ENCODE results near the gene RALY.

RALY gene

GRCh38 chr20:34083137-34083536 lies 89.4 kb downstream of the RALY start:
- H3K4me3 ChIP-seq (ENCODE audit: low read length): no peak overlapping the region
- DNase-seq (ENCODE audit: low read depth): peak; percentile 94
- peak; percentile 21 for TF ChIP-seq CTCF (conservative IDR thresholded peaks at IDR 0.05; ENCODE audit: low read length)

GRCh38 chr20:34083781-34084180 lies 90.1 kb downstream of the RALY start:
- DNase-seq (ENCODE audit: low read depth): no peak
- no peak overlapping the region for H3K4me3 ChIP-seq (ENCODE audit: low read length)
- TF ChIP-seq CTCF (conservative IDR thresholded peaks at IDR 0.05; ENCODE audit: low read length): no peak

GRCh38 chr20:34084227-34084923 lies 90.7 kb downstream of the RALY start:
- no peak for DNase-seq (ENCODE audit: low read depth)
- H3K4me3 ChIP-seq (ENCODE audit: low read length): no peak overlapping the region
- no peak for TF ChIP-seq CTCF (conservative IDR thresholded peaks at IDR 0.05; ENCODE audit: low read length)

GRCh38 chr20:34085544-34086040 lies 91.9 kb downstream of the RALY start:
- no peak overlapping the region for H3K4me3 ChIP-seq (ENCODE audit: low read length)
- no peak for TF ChIP-seq CTCF (conservative IDR thresholded peaks at IDR 0.05; ENCODE audit: low read length)
- DNase-seq (ENCODE audit: low read depth): no peak

- no peak for DNase-seq (ENCODE audit: low read depth)
- no peak overlapping the region for H3K4me3 ChIP-seq (ENCODE audit: low read length)
- no peak for TF ChIP-seq CTCF (conservative IDR thresholded peaks at IDR 0.05; ENCODE audit: low read length)
Measured at GRCh38 chr20:34088305-34089174, 94.8 kb downstream of the RALY start.

- no peak for DNase-seq (ENCODE audit: low read depth)
- H3K4me3 ChIP-seq (ENCODE audit: low read length): no peak overlapping the region
- no peak for TF ChIP-seq CTCF (conservative IDR thresholded peaks at IDR 0.05; ENCODE audit: low read length)
Measured at GRCh38 chr20:34089175-34089479, 95.4 kb downstream of the RALY start.
